ENCODE measurements around the gene ZNF587.
"Not testable (repeated sequence)": the region's sequence is repeated elsewhere in the genome, so short reads cannot be mapped to it uniquely, and the experiment has no call there.

ZNF587 gene

GRCh38 chr19:57849666-57850473 is at the start of gene ZNF587:
TSS of gene ZNF587 (plus strand) at chr19:57849859. CDS start at chr19:57850039, 180 bp downstream.
- peak; percentile 71 for DNase-seq (ENCODE audit: low read depth)

- no peak for DNase-seq (ENCODE audit: low read depth)
Measured at GRCh38 chr19:57800696-57801095, 49.0 kb upstream of the ZNF587 start.

- DNase-seq (ENCODE audit: low read depth): no peak
Measured at GRCh38 chr19:57802269-57802668, 47.4 kb upstream of the ZNF587 start.

GRCh38 chr19:57803265-57803593 is 46.4 kb upstream of the ZNF587 start:
- no peak for DNase-seq (ENCODE audit: low read depth)

GRCh38 chr19:57803594-57804325 is 45.9 kb upstream of the ZNF587 start:
- no peak for DNase-seq (ENCODE audit: low read depth)

- DNase-seq (ENCODE audit: low read depth): no peak
Measured at GRCh38 chr19:57807541-57807940, 42.1 kb upstream of the ZNF587 start.

- not testable (repeated sequence) for DNase-seq (ENCODE audit: low read depth)
Measured at GRCh38 chr19:57810410-57811295, 39.0 kb upstream of the ZNF587 start.

- DNase-seq (ENCODE audit: low read depth): no peak
Measured at GRCh38 chr19:57812226-57812625, 37.4 kb upstream of the ZNF587 start.

- DNase-seq (ENCODE audit: low read depth): not testable (repeated sequence)
Measured at GRCh38 chr19:57812975-57813820, 36.5 kb upstream of the ZNF587 start.

GRCh38 chr19:57813919-57814504 is 35.6 kb upstream of the ZNF587 start:
- DNase-seq (ENCODE audit: low read depth): no peak

- DNase-seq (ENCODE audit: low read depth): peak; percentile 68
Measured at GRCh38 chr19:57814505-57815246, 35.0 kb upstream of the ZNF587 start, which contains the start of gene ZNF552. TSS of gene ZNF552 (minus strand) at chr19:57814913. CDS start at chr19:57814743, 170 bp downstream.

- no peak for DNase-seq (ENCODE audit: low read depth)
Measured at GRCh38 chr19:57815247-57816075, 34.2 kb upstream of the ZNF587 start.

DNA sequence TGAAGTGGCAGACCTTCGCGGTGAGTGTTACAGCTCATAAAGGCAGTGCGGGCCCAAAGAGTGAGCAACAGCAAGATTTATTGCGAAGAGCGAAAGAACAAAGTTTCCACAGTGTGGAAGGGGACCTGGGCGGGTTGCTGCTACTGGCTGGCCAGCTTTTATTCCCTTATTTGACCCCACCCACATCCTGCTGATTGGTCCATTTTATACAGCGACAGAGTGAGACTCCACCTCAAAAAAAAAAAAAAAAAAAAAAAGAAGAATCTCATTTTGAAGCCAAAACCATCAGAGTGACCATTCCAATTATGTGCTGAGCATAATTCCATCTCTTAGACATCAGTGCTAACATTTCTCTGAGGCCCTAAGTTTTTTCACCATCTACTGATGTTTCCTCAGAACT is 33.0 kb upstream of the ZNF587 start:
- DNase-seq (ENCODE audit: low read depth): no peak

DNA sequence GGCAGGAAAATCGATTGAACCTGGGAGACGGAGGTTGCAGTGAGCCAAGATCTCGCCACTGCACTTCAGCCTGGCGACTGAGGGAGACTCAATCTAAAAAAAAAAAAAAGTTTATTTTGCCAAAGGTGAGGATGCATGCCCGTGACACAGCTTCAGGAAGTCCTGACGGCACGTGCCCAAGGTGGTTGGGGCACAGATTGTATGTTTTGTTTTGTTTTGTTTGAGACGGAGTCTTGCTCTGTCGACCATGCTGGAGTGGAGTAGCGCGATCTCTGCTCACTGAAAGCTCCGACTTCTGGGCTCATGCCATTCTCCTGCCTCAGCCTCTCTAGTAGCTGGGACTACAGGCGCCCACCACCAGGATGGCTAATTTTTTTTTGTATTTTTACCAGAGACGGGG is 31.7 kb upstream of the ZNF587 start:
- DNase-seq (ENCODE audit: low read depth): no peak

DNA sequence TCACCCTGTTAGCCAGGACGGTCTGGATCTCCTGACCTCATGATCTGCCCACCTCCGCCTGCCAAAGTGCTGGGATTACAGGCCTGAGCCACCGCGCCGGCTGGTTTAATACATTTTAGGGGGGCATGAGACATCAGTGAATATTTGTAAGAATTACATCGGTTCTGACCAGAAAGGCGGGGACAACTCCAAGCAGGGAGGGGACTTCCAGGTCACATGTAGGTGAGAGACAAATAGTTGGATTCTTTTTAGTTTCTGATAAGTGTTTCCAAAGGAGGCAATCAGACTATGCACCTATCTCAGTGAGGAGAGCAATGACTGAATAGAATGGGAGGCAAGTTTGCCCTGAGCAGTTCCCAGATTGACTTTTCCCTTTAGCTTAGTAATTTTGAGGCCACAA is 31.3 kb upstream of the ZNF587 start:
- DNase-seq (ENCODE audit: low read depth): no peak

- peak; percentile 76 for DNase-seq (ENCODE audit: low read depth)
Measured at GRCh38 chr19:57819475-57820148, 30.0 kb upstream of the ZNF587 start.

- no peak for DNase-seq (ENCODE audit: low read depth)
Measured at GRCh38 chr19:57820599-57820998, 29.1 kb upstream of the ZNF587 start.

GRCh38 chr19:57821095-57821494 is 28.6 kb upstream of the ZNF587 start:
- DNase-seq (ENCODE audit: low read depth): not testable (repeated sequence)

- DNase-seq (ENCODE audit: low read depth): not testable (repeated sequence)
Measured at GRCh38 chr19:57821501-57821900, 28.2 kb upstream of the ZNF587 start.
